NCI-H510A treated with DMSO at 0.1 percent for 48 hours (cell line): ENCODE results near the gene ATP6V1C2.
A peak's percentile ranks its signal among the peaks of the same experiment; 100 is the strongest.
"Not testable (repeated sequence)": the region's sequence is repeated elsewhere in the genome, so short reads cannot be mapped to it uniquely, and the experiment has no call there.

Source experiments
- DNase-seq: peaks from one replicate; lab custom pipeline; 2025; lab: John Stamatoyannopoulos, UW

The ATP6V1C2 gene

DNA sequence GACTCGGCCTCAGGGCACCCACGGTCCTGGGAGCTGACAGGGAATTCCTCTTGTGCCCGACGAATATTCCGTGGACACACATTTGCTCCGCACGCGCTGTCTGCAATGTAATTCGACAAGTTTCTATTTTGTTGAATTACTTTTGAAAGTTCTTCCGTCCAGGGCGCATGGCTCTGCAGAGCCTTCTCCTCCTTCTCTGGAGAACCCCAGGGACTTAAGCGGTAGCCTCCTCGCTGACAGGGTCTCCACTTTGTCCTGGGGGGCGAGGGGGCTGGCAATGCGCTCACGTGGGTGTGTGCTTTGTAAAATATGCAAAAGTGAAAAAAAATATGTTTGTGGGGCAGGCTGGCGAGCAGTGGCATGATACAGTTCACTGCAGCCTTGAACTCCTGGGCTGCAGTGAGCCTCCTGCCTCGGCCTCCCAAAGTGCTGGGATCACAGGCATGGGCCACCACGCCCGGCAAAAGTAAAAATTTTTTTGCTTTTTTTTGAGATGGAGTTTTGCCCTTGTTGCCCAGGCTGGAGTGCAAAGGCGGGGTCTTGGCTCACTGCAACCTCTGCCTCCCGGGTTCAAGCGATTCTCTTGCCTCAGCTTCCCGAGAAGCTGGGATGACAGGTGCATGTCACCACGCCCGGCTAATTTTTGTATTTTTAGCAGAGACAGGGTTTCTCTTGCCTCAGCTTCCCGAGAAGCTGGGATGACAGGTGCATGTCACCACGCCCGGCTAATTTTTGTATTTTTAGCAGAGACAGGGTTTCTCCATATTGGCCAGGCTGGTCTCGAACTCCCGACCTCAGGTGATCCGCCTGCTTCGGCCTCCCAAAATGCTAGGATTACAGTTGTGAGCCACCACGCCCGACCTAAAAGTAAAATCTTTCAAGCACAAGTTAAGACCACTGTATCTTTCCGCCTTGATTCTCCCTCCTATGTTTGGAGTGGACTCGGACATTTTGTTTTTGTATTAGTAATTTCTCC lies 92.0 kb downstream of the ATP6V1C2 start:
- DNase-seq: not testable (repeated sequence)

DNA sequence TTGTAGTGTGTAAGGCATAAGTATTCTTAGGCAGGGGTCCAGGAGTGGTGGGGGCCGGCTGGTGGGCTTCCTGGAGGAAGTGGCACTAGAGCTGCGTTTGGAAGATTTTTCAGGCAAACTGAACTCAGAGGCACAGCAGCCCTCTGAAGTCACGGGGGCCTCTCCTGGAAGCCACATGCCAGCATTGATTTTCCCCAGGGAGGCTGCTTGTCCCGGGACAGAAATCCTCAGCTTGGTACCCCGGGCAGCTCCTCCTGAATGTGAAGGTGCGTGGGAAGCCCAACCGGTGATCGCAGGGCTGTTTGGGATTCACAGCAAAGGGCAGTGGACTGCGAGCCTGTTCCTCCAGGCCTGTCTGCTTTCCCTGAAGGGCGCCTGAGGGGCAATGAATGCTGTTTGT lies 92.7 kb downstream of the ATP6V1C2 start:
- DNase-seq: no peak

DNA sequence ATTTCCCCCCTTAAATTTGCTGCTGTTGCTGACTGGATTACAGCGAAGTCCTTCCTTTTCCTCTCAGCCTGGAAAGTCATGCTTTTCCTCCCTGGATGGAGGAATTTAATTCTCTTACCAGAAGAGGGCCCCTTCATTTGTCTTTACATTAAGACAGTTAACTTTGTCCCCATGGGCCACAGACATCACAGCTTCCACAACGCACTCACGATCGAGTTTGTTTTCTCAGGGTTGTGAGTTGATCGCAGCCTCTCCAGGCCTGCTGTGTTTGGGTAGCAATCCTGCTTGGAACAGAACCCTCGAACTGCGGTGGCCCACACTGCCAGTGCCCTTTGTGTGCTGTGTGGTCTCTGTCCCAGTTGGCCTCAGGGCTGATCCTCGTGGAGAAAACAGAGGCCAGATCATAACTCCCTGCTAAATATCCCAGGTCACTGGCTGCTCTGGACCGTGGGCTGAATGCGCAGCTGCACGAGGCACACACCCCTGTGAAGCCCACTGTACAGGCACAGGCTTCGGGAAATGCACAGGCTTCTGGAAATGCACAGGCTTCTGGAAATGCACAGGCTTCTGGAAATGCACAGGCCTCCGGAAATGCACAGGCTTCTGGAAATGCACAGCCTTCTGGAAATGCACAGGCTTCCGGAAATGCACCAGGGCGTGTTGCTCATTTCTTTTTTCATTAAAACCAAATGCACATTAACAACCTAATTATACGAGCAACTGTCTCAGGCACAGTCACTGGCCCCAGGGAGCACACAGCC lies 93.3 kb downstream of the ATP6V1C2 start:
- no peak for DNase-seq

DNA sequence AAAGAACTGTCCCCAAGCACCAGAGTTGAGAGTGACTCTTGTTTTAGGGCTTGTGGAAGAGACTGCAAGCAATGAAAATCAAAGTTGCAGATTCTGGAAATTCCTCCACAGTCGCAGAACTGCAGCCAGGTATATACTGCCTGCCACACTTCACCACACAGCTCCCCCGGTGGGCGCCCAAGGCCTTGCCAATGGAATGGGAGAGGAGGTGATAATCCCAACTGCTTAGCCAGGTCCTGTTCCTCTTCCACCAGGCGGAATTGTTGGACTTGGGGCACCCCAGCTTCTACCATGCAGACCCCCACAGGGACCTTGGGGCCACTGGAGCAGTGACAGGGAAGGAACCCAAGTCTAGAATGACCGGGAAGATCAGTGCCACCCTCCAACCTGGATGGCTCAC lies 96.0 kb downstream of the ATP6V1C2 start:
- DNase-seq: no peak

DNA sequence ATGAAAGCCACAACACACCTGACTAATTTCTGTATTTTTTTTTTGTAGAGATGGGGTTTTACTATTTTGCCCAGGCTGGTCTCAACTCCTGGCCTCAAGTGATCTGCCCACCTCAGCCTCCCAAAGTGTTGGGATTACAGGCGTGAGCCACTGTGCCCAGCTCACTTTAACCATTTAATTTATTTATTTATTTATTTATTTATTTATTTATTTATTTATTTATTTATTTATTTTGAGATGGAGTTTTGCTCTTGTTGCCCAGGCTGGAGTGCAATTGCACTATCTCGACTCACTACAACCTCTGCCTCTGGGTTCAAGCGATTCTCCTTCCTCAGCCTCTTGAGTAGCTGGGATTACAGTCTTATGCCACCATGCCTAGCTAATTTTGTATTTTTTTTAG lies 96.9 kb downstream of the ATP6V1C2 start:
- DNase-seq: not testable (repeated sequence)

DNA sequence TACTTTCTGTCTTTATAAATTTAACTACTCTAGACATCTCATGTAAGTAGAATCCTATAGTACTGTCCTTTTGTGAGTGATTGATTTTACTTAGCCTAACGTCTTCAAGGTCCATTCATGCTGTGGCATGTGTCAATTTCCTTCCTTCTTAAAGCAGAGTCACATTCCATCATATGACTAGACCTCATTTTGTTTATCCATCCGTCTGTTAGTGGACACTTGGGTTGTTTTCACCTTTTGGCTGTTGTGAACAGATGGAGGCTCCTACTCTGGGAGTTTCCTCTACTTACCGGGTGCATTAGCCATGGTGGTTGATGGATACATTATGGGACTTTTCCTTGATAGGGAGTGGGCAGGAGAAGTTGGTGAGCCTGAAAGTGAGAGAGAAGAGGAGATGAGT lies 97.6 kb downstream of the ATP6V1C2 start:
- DNase-seq: no peak

DNA sequence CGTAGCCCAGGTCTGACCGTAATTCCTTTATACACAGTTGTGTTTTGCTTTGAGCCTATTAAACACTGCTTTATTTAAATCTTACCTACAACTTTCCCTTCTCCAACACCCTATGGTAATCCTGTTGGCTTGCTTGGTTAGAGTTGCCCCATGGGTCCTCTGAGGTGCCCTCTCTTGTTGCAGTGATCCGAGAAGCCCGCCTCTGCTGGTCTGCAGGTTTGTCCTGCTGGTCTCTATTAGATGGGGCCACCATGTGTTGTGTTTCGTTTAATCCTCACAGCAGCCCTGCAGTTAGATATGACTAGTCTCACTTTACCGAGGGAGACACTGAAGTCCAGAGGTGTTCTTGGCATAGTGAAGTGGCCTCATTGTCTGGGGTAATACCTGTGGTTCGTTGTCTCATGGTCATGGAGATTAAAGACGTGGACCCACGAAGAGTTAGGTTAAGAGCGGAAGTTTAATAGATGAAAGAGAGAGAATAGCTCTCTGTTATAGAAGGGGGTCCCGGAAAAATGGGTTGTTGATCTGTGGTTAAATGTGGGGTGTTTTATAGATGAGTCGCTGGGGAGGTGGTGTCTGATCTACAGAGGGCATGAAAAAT lies 98.4 kb downstream of the ATP6V1C2 start:
- DNase-seq: no peak

DNA sequence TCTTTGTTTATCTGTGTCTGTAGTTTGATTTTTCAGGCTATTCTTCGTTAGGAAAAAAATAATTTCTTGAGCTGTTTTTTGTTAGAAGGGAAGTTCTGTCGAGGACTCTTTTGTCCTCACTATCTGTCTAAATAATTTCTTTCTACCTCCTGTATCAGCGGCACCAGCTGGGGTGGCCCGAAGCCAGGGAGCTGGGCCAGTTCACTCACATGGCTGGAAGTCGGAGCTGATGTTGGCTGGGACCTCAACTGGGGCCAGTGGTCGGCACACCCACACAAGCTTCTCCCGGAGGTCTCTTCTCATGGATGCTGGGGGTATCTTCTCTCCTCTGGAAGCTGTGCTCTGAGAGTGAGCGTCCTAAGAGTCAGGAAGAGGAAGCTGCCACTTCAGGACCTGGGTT lies 99.1 kb downstream of the ATP6V1C2 start:
- no peak for DNase-seq

DNA sequence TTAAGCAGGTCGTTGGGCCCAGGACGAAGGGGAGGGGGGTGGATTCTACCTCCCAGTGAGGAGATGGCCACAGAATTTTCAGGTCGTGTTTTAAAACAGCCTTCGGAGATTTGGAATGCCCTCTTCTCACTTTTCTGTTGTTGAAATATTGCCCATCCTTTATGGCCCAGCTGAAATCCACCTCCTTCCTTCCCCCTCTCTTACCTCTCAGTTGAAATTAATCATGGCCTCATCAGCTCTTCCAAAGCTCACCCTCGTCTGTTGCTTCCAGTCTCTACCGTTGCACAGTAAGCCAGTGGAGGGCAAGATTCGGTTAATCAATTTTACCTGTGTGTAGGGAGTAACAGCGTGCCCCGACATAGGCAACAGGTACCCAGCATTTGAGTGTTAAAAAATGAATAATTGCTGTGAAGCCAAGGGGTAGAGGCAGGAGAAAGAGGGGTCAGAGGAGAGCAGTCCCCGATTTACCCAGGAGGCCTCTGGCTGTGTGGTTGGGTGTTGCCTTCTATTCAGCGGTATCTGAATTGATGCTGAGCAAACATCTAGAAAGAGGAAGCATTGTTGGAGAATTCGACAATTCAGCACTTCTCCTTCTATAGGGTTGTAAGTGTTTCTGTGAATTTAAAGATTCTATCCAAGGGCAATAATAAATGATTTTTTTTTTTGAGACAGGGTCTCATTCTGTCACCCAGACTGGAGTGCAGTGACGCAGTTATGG lies 99.7 kb downstream of the ATP6V1C2 start:
- DNase-seq: no peak

DNA sequence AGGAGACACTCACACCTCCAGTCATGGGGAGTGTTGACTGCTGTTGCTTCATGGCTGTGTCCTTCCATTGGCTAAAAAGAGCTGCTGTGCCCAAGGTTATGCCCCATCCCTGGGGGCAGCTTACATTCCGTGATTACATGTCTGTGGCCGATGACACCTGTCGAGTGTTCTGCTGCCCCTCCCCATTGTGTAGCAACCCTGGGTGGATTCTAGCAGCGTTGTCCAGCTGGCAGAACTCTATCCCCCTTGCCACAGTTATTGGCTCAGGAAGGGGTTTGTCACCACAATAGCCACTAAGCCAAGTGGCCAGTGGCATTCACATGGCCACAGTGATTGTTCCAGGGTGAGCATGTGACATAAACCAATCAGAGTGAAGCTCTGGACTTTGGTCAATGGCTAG lies 102.8 kb downstream of the ATP6V1C2 start:
- DNase-seq: no peak

DNA sequence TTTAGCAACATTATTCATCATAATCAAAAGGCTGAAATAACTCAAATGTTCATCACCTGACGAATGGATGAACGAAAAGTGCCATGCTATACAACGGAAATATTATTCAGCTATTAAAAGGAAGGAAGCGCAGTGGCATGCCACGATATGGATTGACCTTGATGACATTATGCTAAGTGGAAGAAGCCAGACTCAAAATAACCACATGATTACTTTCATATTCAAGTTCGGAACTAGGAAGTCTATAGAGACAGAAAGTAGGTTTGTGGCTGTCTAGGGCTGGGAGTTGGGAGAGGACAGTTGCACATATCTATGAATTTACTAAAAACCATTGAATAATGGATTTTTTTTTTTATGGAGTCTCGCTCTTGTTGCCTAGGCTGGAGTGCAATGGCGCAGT lies 104.6 kb downstream of the ATP6V1C2 start:
- DNase-seq: no peak

DNA sequence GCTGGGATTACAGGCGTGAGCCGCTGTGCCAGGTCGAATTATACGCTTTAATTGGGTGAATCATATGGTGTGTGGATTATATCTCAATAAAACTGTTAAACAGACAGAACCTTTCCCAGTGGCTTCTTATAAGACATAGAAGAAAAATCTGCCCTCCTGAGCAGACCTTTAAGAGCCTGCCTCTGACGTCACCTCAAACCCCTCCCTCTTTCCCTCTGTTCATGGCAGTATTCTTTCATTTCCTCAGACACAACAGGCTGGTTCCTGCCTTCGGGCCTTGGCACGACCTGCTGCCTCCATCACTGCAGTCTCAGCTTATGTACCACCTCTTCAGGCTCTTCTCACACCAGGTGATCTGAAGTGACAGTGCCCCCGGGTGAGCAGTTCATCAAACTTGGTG lies 105.2 kb downstream of the ATP6V1C2 start:
- no peak for DNase-seq

DNA sequence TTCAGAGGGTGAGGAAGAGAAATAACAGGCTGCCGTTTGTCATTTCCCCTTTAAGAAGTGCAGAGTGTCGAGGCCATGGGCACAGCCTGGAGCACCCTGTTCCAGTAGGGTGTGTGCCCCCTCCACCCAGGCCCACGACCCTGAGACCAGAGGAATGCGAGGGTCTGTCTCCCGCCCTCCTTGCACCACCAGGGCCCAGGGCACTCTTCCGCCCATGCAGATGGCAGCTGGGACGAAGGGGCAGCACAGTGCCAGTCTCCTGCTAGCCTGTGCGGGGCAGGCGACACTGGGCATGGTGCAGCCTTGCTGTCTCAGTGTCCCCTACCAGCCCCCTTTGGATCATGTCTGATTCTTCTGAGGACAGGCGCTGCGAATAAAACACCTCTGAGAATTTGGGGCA lies 106.9 kb downstream of the ATP6V1C2 start:
- no peak for DNase-seq

DNA sequence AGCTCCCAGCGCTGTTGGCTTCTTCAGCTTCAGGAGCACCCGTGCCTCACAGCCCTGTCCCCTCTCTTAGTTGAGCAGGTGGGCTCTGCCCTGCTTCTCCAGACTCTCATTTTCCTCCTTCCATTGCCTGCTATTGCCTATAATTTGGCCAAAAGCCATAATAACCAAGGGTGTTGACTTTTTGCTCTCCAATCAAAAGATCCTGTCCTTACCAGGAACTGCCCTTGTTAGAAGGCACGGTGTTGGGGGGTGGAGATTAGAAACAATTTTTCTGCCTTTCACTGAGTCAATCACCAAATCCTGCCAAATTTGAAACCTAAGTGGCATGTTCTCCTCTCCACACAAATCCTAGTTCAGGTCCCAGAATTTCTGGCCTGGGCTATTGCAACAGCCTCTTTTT lies 107.9 kb downstream of the ATP6V1C2 start:
- DNase-seq: no peak

DNA sequence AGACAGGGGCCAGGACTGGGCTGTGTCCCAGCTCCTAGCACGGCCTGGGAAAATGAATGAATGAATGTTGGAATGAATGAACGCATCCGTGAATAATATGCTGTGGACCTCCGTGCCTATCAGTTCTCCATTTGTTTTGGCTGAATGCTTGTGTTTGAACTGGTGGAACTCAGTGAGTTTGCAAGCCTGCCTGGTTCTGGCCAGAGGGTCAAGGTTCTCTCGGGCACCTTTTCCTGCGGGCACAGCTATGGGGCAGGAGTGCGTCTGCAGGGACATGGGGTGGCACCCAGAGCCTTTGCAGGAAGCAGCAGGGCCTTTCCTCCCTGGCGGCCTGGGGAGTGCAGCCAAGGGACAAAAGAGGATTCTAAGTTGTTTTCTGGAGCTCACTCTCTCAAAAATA lies 108.8 kb downstream of the ATP6V1C2 start:
- DNase-seq: no peak

DNA sequence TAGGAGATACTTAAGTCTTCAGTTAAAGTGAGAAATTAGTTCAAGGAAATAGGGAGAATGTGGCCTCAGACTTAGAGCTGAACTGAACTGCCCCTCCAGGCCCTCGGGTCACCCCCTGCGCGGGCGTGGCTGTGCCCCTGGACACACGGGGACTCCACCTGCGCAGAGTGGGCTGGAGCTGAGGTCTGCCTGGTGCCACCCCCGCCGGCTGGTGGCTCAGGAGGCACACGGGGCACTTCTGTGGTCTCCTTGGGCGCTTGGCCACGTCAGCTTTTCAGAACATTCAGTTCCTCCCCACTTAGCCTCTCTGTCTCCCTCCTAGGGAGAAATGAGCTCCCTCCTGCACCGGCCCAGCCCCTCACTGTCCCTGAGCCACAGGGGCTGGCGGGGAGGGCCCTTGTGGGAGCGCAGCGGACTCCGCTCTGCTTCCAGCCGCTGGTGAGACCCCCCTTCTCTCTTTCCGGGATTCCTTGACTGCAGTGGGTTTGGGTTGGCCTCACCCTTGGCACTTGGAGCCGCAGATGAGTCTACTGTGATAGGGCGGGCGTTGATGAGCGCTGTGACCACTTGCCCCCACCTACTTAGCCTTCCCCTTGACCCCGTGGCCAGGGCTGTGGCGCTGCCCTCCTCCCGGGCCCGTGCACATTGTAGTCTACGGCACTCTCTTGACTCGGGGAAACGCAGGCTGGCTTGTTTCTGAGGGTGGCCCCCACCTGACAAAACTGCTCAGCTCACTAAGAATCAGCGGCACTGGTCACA lies 109.4 kb downstream of the ATP6V1C2 start:
- no peak for DNase-seq

DNA sequence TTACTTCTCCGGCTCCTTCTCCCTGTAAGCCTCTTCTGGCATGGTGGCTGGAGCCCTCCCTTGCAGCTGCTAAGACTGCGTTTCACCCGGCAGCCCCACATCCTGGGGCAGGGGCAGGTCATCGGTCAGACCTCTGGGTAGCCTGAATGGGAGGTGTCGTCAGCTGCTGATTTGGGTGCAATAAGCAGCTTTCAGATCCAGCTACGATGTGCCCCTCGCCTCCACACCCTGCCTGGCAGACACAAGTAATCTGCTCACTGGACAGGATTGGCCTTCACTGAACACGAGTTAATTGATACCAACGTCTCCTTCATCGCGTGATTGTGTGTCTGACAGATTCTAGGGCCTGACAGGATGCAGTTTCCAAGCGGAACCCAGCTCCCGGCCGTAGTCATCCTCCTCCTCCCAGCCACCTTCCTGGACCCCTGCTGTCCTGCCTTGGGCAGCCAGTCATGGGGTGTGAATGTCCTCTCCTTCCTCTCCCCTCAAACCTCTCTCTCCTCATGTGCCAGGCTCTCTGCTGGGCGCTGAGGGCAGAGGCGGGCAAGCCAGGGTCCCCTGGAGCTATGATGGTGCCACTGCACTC lies 110.1 kb downstream of the ATP6V1C2 start:
- no peak for DNase-seq

DNA sequence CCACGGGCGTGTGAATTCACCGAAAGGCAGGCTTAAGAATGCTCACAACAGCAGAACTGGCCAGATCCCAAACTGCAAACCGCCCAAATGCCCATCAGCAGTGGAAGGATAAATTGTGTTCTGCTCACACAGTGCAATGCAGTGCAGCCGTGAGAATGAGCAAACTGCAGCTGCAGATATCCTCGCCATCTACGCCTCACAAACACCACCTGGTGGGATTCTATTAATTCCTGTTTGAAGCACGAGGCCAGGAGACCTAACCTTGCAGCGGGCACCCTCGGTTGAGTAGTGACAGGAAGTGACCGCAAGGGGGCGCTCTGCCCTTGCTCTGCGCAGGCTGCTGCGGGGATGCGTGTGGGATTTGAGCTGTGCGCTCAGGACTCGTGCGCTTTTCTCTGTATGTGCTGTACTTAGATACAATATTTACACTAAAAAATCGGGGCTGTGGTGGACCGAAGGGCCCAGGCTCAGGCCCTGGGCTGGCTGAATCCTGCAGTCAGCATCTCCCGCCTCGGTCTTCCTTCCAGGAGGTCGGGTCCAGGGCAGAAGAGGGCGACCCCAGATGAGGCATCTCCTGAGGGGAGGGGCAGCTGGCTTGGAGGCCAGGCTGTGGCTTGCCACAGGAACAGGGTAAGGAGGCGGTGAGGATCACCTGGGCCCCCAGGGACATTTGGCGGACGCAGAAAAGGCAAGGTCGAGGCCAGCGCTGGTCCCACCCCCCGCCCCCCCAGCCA lies 110.9 kb downstream of the ATP6V1C2 start:
- DNase-seq: peak; percentile 94

DNA sequence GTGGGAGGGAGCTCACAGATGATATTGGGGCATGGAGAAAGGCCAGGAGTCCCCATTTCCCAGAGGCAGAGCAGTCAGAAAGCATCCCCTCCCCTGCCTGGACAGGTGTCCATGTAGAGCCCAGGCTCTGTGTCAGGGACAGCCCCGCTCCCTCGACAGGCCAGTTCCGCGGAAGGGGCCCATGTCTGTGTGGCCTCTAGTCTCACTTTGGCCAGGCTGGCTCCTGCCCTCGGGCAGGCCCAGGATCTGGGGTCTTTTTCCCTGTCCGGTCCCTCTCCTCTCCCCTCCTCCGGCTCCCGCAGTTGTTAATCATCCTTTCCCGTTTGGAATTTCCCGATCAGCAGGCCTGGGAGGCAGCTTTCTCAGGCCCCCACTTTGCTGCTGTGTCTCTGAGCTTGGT lies 111.6 kb downstream of the ATP6V1C2 start:
- DNase-seq: no peak

DNA sequence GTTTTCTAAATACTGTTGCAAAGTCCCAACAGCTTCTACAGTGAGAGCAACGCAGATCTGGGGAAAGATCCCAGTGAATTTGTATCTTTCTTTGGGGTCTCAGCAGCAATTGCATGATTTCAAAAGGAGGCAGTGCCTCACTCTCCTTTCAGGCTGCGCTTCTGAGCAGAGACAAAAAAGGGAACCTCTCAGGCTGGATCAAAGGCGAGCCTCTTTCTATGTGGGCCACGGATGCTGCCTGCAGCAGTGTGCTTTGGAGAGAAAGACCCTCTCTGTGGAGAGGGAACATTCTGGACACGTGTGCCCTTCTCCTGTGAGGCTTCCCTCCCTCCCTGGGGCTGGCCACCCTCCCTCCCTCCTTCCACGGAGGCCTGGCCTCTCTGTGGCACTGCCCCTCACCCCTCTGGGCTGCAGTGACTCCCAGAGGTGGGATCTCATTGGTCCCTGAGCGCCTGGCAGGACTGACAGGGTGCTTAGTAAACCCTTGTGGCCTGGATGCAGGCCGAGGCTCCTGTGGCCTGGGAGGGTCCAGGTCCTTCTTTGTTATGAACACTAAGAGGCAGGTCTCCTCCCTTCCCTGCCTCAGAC lies 112.7 kb downstream of the ATP6V1C2 start:
- DNase-seq: peak; percentile 24
